GM04503 (cell line): ENCODE data around the gene RHOJ.
"Not testable (repeated sequence)": the region's sequence is repeated elsewhere in the genome, so short reads cannot be mapped to it uniquely, and the experiment has no call there.

ENCODE experiments used
- DNase-seq: peaks from one replicate; pipeline ENCODE4 v3.0.0-alpha.2; 2012; ENCODE audit warnings: low read depth

The RHOJ gene

GRCh38 chr14:63204407-63205043 lies at the start of gene RHOJ:
Gene RHOJ (plus strand): TSS chr14:63204443. CDS start chr14:63204870, 427 bp downstream.
- DNase-seq: peak; percentile 1

GRCh38 chr14:63155511-63156185 lies 48.6 kb upstream of the RHOJ start:
- DNase-seq: no peak

GRCh38 chr14:63157195-63157594 lies 47.0 kb upstream of the RHOJ start:
- DNase-seq: no peak

- DNase-seq: no peak
Observed at GRCh38 chr14:63163306-63163705, 40.9 kb upstream of the RHOJ start.

GRCh38 chr14:63164108-63164683 lies 40.0 kb upstream of the RHOJ start:
- no peak for DNase-seq

GRCh38 chr14:63165267-63165666 lies 39.0 kb upstream of the RHOJ start:
- DNase-seq: not testable (repeated sequence)

GRCh38 chr14:63167044-63167443 lies 37.2 kb upstream of the RHOJ start:
- no peak for DNase-seq

- DNase-seq: no peak
Observed at GRCh38 chr14:63174760-63175191, 29.5 kb upstream of the RHOJ start.

GRCh38 chr14:63175531-63175930 lies 28.7 kb upstream of the RHOJ start:
- no peak for DNase-seq

GRCh38 chr14:63178912-63179311 lies 25.3 kb upstream of the RHOJ start:
- DNase-seq: peak; percentile 10

- no peak for DNase-seq
Observed at GRCh38 chr14:63179383-63179782, 24.9 kb upstream of the RHOJ start.

- DNase-seq: no peak
Observed at GRCh38 chr14:63180011-63180410, 24.2 kb upstream of the RHOJ start.

GRCh38 chr14:63182968-63183367 lies 21.3 kb upstream of the RHOJ start:
- no peak for DNase-seq

- DNase-seq: no peak
Observed at GRCh38 chr14:63186453-63186852, 17.8 kb upstream of the RHOJ start.

- DNase-seq: no peak
Observed at GRCh38 chr14:63191211-63191610, 13.0 kb upstream of the RHOJ start.

- no peak for DNase-seq
Observed at GRCh38 chr14:63192085-63192484, 12.2 kb upstream of the RHOJ start.

GRCh38 chr14:63193236-63193635 lies 11.0 kb upstream of the RHOJ start:
- DNase-seq: no peak

GRCh38 chr14:63200035-63200740 lies 4.1 kb upstream of the RHOJ start:
- no peak for DNase-seq

- DNase-seq: no peak
Observed at GRCh38 chr14:63200767-63201166, 3.5 kb upstream of the RHOJ start.

- no peak for DNase-seq
Observed at GRCh38 chr14:63203015-63203414, 1.2 kb upstream of the RHOJ start.

- DNase-seq: peak; percentile 31
Observed at GRCh38 chr14:63203618-63204406, 431 bp upstream of the RHOJ start.

GRCh38 chr14:63205044-63205575 lies 867 bp downstream of the RHOJ start:
- no peak for DNase-seq
